ENCODE results near the gene OLFM2.
"Not testable (repeated sequence)": the region's sequence is repeated elsewhere in the genome, so short reads cannot be mapped to it uniquely, and the experiment has no call there.

The OLFM2 gene

GRCh38 chr19:9941671-9942070, 5.4 kb upstream of the OLFM2 start:
- no peak for DNase-seq

DNA sequence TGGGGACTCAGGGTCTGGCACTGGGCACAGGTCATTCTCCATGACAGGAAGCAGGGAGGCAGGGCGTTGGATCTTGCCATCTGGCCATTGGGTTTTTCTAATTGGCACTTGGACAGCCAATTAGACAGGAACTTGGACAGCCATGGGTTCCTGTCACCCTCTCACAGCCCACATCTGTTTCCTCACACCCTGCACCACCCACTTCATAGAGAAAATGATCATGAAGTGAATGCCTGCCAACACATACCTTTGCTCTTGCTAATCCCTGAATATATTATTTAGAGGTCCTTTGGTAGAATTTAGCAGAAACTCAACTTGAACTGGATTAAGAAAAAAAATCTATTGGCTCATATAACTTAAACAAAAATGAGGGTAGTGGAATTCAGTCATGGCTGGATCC, 4.9 kb upstream of the OLFM2 start:
- DNase-seq = no peak

DNA sequence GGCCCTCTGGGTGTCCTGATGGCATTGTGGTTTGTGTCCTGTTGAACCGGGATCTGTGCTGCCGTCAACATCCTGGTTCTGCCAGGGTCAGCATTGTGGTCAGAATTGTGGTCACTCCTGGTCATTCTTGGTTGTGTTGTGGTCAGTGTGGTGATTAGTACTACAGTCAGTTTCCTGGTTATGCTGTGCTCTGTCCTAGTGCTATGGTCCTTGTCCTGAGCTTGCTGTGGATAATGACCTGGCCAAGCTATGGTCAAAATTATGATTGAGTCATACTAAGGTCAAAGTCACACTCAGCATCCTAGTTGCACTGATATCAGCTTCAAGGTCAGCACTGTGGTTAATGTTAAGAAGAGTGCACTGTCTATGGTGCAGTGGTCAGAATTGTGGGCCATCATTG, 4.5 kb upstream of the OLFM2 start:
- no peak for DNase-seq

- no peak for DNase-seq
These were observed 3.1 kb upstream of the OLFM2 start for GRCh38 chr19:9939301-9939913.

- DNase-seq = no peak
These were observed 691 bp upstream of the OLFM2 start for GRCh38 chr19:9937001-9937411.

DNA sequence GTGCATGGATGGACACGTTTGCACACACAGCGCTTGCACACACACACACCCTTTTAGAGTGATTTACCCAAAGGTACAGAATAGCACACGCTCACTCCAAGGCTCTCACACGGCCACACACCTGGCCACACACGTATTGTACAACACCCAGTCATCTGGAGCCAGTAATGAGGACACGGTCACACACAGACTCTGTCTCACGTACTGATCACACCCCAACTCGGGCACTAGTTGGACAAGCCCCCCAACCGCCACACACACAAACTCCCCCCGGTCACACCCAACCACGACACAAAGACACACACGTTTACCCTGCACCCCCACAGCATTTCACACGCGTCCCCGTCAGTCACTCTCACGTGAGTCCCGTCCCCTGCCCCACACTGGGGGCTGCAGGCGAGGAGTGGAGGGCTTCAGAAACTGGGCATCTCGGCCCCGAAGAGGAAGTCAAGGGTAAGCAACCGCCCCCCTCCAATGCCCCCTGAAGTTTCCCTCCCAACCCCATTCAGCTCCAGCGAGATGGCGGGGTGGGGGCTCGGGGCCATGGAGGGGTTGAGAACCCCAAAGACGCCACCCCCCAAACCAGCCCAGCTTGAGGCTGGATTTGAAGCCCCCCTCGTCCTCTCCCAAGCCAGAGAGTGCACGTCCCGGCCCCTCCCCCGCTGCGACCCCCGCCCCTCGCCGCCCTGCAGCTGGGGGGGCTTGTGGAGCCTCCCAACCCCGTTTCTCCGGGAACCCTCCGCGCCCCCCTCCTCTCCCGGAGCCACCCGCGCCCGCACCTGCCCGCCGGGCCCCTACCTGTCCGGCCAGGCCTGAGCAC, 599 bp downstream of the OLFM2 start:
- DNase-seq = no peak

DNA sequence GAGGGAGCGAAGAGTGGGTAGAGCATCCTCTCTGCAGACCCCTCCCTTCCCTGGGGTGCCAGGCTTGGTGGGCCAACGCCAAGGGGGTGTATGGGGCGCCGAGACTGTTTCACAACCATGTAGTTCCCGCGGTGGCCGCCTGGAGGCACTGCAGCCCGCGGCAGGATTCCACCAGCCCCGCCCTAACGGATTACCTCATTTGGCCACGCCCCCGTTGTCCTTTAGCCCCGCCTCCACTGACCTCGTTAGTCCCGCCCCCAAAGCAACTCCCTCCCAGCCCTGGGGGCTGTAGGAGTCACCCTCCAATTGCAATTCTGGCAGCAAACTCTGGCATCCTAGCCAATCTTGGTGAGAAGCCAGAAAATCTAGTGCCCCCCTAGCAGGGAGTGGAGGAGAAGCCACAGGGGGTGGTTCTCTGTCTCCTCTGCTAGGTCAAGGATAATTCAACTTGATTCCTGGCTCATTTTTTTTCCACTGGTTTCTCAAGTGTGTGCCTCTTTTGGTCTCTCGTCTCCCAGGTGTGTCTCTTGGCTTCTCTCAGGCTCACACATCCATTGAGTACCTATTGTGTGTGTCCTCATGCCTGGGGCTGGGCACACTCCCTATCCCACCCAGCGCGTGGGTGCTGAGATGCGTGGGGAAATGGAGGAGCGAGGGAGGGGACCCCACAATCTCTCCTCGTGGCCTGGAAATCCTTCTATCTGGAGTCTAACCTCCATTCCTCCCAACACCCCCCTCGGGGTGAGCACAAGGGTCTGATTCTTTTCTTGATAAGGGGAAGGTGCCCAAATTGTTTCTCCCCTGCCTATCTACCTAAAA, 2.0 kb downstream of the OLFM2 start:
- DNase-seq = peak; percentile 39

DNA sequence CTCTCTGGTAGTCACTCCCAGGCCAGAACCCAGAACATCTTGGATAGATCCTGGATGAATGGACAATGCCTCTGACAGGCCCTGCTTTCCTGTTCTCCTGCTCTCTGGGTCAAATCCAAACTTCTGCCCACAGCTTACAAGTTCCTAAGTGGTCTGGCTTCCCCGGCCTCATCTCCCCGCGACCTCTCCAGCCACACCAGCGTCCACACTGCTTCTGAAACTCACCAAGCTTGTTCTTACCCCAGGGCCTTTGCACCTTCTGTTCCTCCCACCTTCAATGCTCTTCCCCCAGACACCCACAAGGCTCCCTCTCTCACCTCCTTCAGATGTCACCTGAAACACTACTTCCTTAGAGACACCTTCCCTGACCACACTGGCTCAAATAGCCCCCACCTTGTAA, 3.5 kb downstream of the OLFM2 start:
- DNase-seq = no peak

DNA sequence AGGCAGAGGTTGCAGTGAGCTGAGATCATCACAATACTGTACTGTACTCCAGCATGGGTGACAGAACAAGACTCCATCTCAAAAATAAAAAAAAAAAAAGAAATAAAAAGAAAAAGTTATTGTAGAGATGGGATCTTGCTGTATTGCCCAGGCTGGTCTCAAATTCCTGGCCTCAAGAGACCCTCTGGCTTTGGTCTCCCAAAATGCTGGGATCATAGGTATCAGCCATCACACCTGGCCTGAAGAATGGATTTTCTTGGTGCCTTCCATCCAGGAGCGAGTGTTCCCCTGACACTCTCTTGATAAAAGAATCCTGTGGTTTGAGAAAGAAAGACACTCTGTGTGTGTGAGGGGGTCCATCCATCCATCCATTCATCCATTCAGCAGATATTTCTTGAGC, 4.7 kb downstream of the OLFM2 start:
- no peak for DNase-seq

DNA sequence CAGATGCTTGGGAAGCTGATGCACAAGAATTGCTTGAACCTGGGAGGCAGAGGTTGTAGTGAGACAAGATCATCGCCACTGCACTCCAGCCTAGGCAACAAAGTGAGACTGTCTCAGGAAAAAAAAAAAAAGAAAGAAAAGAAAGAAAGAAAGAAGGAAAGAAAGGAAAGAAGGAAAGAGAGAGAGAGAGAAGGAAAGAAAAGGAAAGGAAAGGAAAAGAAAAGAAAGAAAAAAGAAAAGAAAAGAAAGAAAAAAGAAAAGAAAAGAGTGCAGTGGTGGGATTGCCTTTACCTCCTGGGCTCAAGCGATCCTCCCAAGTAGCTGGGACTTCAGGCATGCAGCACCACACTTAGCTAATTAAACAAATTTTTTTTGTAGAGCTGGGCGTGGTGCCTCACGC, 12.9 kb downstream of the OLFM2 start:
- no peak for DNase-seq

GRCh38 chr19:9922782-9923379, 13.4 kb downstream of the OLFM2 start:
- not testable (repeated sequence) for DNase-seq

GRCh38 chr19:9917321-9917720, 19.0 kb downstream of the OLFM2 start:
- DNase-seq = peak; percentile 66

GRCh38 chr19:9916719-9917118, 19.6 kb downstream of the OLFM2 start:
- no peak for DNase-seq

DNA sequence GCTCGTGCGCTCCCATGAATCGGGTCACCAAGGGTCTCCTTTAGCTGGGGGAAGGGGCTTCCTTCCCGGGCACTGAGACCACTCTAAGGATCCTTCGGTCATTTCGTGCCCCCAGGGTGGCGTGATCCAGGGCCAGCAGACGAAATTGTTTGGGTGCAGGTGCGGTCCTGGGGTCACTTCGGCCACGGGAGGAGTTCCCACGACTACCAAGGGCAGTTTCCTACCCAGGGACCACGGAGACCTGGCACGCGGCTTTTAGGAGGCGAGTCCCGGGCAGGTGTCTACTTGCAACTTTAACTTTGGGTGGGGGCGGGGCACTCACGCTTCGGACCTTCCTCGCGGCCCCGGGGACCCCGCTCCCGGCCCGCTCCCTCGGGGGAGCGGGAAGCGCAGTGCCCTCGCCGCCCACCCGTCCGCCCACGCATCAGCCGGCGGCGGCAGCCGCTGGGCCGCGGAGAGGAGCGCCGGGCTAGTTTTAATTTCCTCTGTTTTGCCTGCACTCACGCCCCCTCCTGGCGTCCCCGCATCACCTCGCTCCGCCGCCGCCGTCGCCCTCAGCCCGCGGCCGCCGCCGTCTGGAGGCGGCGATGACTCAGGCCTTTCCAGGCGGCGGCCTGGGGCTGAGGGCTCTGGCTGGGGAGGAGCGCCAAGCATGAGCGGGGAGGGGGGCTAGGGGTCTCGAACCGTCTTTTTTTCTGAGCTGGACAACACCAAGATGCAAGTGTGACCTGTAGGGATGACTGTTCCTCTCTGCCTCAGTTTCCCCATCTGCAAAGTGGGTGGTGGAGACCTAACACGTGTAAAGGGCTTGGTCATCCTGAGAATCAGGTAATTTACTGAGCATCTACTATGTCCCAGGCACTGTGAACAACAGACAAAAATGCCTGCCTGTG, 21.8 kb downstream of the OLFM2 start:
- peak; percentile 66 for DNase-seq

DNA sequence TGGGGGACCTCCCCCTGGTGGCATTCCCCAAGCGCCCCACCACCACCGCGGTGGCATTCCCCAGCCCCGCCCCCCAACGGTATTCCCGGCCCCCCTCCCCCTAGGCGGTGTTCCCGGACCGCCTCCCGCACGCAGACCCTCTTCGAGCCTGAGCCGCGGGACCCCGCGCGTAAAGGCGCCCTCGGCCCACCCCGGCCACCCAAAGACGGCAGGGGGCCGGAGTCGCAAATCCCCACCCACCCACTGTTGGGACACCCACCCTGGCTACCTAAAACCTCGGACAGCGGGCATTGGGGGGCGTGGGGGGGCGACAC, 22.4 kb downstream of the OLFM2 start:
- no peak for DNase-seq

DNA sequence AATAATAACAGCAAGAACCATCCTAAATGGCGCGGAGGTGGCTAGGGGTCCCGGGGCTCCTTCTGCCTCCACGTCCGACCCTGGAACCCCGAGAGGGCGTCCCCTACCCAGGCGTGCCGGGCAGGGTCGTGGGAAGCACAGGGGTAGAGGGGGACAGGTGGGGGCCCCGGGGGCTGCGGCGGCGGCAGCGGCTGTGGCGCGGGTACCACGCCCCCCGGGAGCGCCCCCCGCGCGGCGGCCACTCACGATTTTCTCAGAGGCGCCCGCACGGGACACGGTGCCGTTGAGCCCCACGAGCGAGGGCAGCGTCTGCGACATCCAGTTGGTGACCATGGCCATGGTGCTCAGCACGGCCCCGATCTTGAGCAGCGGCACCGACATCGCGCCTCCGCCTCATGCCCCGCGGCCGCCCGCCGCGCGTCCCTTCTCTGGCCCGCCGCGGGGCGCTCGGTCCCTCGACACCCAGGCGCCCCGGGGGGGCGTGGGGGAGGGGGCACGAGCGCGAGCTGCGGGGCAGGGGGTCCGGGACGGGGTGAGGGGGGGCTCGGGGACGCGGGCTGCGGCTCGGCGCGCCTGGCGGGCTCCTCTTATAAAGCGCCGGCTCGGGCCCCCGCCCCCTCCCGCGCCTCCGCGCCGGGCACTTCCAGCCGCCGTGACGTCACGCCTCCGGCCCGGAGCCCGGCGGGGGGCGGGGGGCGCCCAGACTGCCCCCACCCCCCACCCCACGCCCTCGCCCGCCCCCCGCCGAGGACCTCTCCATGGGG, 22.9 kb downstream of the OLFM2 start:
- no peak for DNase-seq

GRCh38 chr19:9912551-9913236, 23.6 kb downstream of the OLFM2 start:
- DNase-seq = no peak

GRCh38 chr19:9911524-9912185, 24.7 kb downstream of the OLFM2 start:
- no peak for DNase-seq

GRCh38 chr19:9910625-9911024, 25.7 kb downstream of the OLFM2 start:
- DNase-seq = no peak

- no peak for DNase-seq
These were observed 27.1 kb downstream of the OLFM2 start for GRCh38 chr19:9909251-9909650.

Measured in NCI-H2227 treated with DMSO at 0.1 percent for 48 hours (cell line).